ENCODE measurements around the gene SLAMF1.

Gene SLAMF1

DNA sequence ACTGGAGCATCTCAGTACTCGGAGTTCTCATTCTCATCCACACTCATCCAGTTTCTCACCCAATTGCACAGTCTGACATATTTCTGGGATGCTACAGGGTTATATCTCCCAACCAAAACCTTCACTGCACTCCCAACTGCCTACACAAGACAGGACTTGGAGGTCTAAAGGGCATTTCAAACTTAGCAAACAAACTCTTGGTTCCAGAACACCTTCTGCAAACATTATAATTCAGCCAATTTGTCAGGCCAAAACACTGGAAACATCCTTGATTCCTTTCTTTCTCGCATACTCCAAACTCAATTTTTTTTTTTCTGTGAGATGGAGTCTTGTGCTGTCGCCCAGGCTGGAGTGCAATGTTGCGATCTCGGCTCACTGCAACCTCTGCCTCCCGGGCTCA lies 7.9 kb downstream of the SLAMF1 start:
- peaks cover 14% of the 10 kb centered on the region; the same call in 1 of the 2 replicates for H3K4me1 ChIP-seq (ENCODE audit: insufficient read depth, low read length)
- H3K36me3 ChIP-seq (ENCODE audit: insufficient read depth, low read length) = no peaks in the 10 kb centered on the region
- H3K9ac ChIP-seq (ENCODE audit: low read depth, low read length) = no peak overlapping the region
- H3K9me3 ChIP-seq (ENCODE audit: control insufficient read depth, insufficient read depth, low read length) = no peaks in the 10 kb centered on the region

DNA sequence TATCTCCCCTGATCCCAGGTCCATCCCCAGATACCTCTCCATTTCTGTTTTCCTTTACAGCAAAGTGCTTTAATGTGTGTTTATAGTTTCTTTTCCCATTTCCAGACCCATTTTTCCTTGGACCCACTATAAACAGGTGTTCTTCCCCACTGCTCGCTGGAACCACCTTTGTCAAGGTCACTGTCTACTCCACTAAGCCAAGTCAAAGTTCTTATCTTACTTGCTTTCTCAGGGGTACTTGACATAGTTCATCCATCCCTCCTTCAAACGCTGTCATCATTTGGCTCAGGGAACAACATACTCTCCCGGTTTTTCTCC lies 8.3 kb downstream of the SLAMF1 start:
- H3K9ac ChIP-seq (ENCODE audit: low read depth, low read length) = no peak overlapping the region
- H3K9me3 ChIP-seq (ENCODE audit: control insufficient read depth, insufficient read depth, low read length) = no peaks in the 10 kb centered on the region
- no peaks in the 10 kb centered on the region for H3K36me3 ChIP-seq (ENCODE audit: insufficient read depth, low read length)
- peaks cover 14% of the 10 kb centered on the region; the same call in 1 of the 2 replicates for H3K4me1 ChIP-seq (ENCODE audit: insufficient read depth, low read length)

DNA sequence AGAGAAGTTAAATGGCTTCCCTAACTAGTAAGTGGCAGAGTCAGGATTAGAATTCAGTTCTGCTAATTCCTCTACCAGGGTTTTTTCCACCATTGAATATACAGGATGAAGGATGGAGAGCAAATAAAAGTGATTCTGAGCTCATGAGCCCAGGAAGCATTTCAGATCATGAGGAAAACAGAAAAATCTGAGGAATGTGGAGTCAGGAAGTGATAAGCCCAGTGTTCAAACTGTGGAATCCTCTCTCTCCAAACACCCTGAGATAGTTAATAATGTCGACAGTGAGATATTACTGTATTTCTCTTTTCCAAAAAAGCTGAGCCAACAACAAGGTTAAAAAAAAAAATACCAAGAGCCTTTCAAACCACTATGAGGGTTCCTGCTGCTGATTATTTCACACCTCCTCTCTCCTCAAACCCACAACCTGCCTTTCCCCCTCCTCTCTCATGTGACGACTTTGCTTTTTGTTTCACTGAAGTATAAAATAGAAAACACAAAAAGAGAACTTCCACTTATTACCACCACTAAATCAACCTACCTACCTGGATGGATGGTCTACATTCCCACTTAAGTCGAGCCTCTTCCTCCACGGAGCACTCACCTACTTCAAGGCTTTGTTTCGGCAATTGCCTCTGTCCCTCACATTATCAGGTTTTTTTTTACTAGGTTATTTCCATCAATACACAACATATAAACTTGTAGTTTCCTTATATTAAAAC lies 8.9 kb downstream of the SLAMF1 start:
- H3K9ac ChIP-seq (ENCODE audit: low read depth, low read length) = no peak overlapping the region
- H3K4me1 ChIP-seq (ENCODE audit: insufficient read depth, low read length) = peaks cover 14% of the 10 kb centered on the region; the same call in 1 of the 2 replicates
- H3K9me3 ChIP-seq (ENCODE audit: control insufficient read depth, insufficient read depth, low read length) = no peaks in the 10 kb centered on the region
- H3K36me3 ChIP-seq (ENCODE audit: insufficient read depth, low read length) = no peaks in the 10 kb centered on the region

- Histone ChIP-seq H3K4me1 (ENCODE audit: insufficient read depth, low read length) (peaks cover 14% of the 10 kb centered on the region; the same call in 1 of the 2 replicates), H3K9me3 (ENCODE audit: control insufficient read depth, insufficient read depth, low read length) (no peaks in the 10 kb centered on the region), H3K9ac (ENCODE audit: low read depth, low read length) (no peak overlapping the region), H3K36me3 (ENCODE audit: insufficient read depth, low read length) (no peaks in the 10 kb centered on the region)
Measured at GRCh38 chr1:160637065-160637464, 9.8 kb downstream of the SLAMF1 start.

DNA sequence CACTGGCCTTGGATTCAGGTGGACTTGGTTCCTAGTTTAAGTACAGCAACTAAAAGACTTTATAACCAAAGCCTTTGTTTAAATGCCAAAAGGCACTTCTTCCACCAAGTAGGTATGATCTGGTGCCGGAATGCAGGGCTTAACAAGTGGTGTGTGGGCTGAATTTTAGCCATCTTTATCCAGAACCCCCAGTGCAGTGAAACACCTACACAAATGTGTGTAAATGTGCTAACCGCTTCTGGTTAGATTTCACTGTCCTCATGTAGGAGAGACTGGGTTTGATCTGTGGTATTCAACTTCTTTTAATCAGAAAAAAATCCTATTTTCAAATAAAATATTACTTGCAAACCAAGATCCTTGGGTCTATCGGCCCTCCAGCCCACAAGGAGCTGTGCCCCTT lies 10.3 kb downstream of the SLAMF1 start:
- Histone ChIP-seq H3K9me3 (ENCODE audit: control insufficient read depth, insufficient read depth, low read length) (no peaks in the 10 kb centered on the region), H3K36me3 (ENCODE audit: insufficient read depth, low read length) (no peaks in the 10 kb centered on the region), H3K9ac (ENCODE audit: low read depth, low read length) (no peak overlapping the region), H3K4me1 (ENCODE audit: insufficient read depth, low read length) (peaks cover 14% of the 10 kb centered on the region; the same call in 1 of the 2 replicates)

GRCh38 chr1:160636076-160636475 lies 10.8 kb downstream of the SLAMF1 start:
- Histone ChIP-seq H3K9ac (ENCODE audit: low read depth, low read length) (no peak overlapping the region), H3K9me3 (ENCODE audit: control insufficient read depth, insufficient read depth, low read length) (no peaks in the 10 kb centered on the region), H3K4me1 (ENCODE audit: insufficient read depth, low read length) (peaks cover 14% of the 10 kb centered on the region; the same call in 1 of the 2 replicates), H3K36me3 (ENCODE audit: insufficient read depth, low read length) (no peaks in the 10 kb centered on the region)

GRCh38 chr1:160634543-160635491 lies 12.0 kb downstream of the SLAMF1 start:
- no peak overlapping the region for H3K9ac ChIP-seq (ENCODE audit: low read depth, low read length)
- H3K4me1 ChIP-seq (ENCODE audit: insufficient read depth, low read length) = peaks cover 14% of the 10 kb centered on the region; the same call in 1 of the 2 replicates
- no peaks in the 10 kb centered on the region for H3K36me3 ChIP-seq (ENCODE audit: insufficient read depth, low read length)
- H3K9me3 ChIP-seq (ENCODE audit: control insufficient read depth, insufficient read depth, low read length) = no peaks in the 10 kb centered on the region

DNA sequence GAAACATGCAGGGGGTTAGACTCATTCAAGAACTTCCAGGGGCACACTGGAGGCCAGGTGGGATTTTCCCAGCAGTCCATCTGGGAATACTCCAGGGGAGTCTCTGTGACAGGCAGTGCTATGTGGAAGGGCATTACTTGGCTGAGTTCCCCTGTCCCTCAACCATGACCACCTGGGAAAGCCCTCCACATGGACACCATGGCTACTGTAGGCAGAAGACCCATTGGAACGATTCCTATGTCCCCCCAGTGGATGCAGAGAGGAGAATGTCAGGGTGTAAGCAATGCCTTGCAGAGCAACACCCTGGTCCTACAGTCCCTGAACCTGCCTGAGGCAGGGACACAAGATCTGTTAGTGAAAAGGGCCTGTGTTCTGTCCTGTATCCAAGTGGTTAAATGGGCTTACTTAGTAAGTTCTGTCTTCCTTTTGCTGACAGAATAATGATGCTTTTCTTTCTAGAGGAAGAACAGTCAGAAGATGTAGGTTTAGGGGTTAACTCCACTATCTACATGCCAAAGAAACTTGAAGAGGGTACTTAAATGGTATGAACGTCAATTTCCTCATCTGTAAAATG lies 13.4 kb downstream of the SLAMF1 start:
- H3K9me3 ChIP-seq (ENCODE audit: control insufficient read depth, insufficient read depth, low read length) = no peaks in the 10 kb centered on the region
- no peak overlapping the region for H3K9ac ChIP-seq (ENCODE audit: low read depth, low read length)
- no peaks in the 10 kb centered on the region for H3K36me3 ChIP-seq (ENCODE audit: insufficient read depth, low read length)
- H3K4me1 ChIP-seq (ENCODE audit: insufficient read depth, low read length) = peaks cover 14% of the 10 kb centered on the region

- Histone ChIP-seq H3K9ac (ENCODE audit: low read depth, low read length) (no peak overlapping the region), H3K9me3 (ENCODE audit: control insufficient read depth, insufficient read depth, low read length) (no peaks in the 10 kb centered on the region), H3K4me1 (ENCODE audit: insufficient read depth, low read length) (peaks cover 4% of the 10 kb centered on the region; the same call in 1 of the 2 replicates), H3K36me3 (ENCODE audit: insufficient read depth, low read length) (no peaks in the 10 kb centered on the region)
Measured at GRCh38 chr1:160631983-160632625, 14.7 kb downstream of the SLAMF1 start.

GRCh38 chr1:160630523-160631451 lies 16.1 kb downstream of the SLAMF1 start:
- Histone ChIP-seq H3K9ac (ENCODE audit: low read depth, low read length) (no peak overlapping the region), H3K9me3 (ENCODE audit: control insufficient read depth, insufficient read depth, low read length) (no peaks in the 10 kb centered on the region), H3K36me3 (ENCODE audit: insufficient read depth, low read length) (no peaks in the 10 kb centered on the region), H3K4me1 (ENCODE audit: insufficient read depth, low read length) (no peaks in the 10 kb centered on the region; the same call in 1 of the 2 replicates)

- H3K9me3 ChIP-seq (ENCODE audit: control insufficient read depth, insufficient read depth, low read length) = no peaks in the 10 kb centered on the region
- no peak overlapping the region for H3K9ac ChIP-seq (ENCODE audit: low read depth, low read length)
Measured at GRCh38 chr1:160629286-160630210, 17.3 kb downstream of the SLAMF1 start.

GRCh38 chr1:160628799-160629263 lies 18.0 kb downstream of the SLAMF1 start:
- Histone ChIP-seq H3K4me1 (ENCODE audit: insufficient read depth, low read length) (no peaks in the 10 kb centered on the region; the same call in 1 of the 2 replicates), H3K9me3 (ENCODE audit: control insufficient read depth, insufficient read depth, low read length) (no peaks in the 10 kb centered on the region), H3K36me3 (ENCODE audit: insufficient read depth, low read length) (no peaks in the 10 kb centered on the region), H3K9ac (ENCODE audit: low read depth, low read length) (no peak overlapping the region)

More at GRCh38 chr1:160629286-160630210, 17.3 kb downstream of the SLAMF1 start:
- no peaks in the 10 kb centered on the region; the same call in 1 of the 2 replicates for H3K4me1 ChIP-seq (ENCODE audit: insufficient read depth, low read length)
- no peaks in the 10 kb centered on the region for H3K36me3 ChIP-seq (ENCODE audit: insufficient read depth, low read length)
